GM20000 (cell line): ENCODE measurements around the gene TMCC2.

Experiments
- DNase-seq: peaks from one replicate; pipeline ENCODE4 v3.0.0; 2012; ENCODE audit warnings: low spot score
- TF ChIP-seq, protein P1 (sequence below): IDR thresholded peaks from 2 replicates; pipeline ENCODE4 v1.5.1; 2012; ENCODE audit warnings: mild to moderate bottlenecking, control low read depth; ENCODE audit errors: extremely low read depth, missing control alignments

TMCC2 gene

DNA sequence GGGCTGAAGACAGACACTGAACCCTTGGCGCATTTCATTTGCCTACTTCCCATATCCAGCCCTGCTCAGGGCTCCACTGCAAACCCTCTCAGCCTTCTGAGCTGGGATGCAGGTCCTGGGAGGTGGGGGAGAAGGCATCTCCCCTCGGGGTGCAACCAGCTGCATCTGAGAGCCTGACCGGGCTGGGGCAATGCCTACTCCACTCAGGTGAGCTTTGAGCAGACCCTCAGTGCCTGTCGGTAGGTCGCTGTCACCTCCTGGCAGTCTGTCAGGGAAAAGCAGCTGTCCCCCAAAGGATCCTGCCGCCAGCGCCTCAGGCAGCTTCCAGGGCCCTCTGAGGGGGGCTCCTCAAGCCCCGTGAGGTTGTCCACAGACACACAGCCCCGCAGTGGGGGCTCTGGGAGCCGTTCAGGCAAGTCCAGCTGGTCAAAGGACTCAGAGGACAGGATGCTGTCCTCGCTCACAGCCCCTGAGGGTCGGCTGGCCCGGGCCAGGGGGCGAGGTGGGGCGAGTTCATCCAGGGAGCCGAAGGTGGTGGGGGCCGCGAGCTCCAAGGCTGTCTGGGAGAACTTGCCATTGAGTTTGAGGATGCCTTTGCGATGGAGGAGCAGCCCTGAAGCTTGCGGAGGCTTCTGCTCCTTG, 75.6 kb downstream of the TMCC2 start:
- TF ChIP-seq, protein P1, sequence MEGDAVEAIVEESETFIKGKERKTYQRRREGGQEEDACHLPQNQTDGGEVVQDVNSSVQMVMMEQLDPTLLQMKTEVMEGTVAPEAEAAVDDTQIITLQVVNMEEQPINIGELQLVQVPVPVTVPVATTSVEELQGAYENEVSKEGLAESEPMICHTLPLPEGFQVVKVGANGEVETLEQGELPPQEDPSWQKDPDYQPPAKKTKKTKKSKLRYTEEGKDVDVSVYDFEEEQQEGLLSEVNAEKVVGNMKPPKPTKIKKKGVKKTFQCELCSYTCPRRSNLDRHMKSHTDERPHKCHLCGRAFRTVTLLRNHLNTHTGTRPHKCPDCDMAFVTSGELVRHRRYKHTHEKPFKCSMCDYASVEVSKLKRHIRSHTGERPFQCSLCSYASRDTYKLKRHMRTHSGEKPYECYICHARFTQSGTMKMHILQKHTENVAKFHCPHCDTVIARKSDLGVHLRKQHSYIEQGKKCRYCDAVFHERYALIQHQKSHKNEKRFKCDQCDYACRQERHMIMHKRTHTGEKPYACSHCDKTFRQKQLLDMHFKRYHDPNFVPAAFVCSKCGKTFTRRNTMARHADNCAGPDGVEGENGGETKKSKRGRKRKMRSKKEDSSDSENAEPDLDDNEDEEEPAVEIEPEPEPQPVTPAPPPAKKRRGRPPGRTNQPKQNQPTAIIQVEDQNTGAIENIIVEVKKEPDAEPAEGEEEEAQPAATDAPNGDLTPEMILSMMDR = no peak
- DNase-seq = no peak

DNA sequence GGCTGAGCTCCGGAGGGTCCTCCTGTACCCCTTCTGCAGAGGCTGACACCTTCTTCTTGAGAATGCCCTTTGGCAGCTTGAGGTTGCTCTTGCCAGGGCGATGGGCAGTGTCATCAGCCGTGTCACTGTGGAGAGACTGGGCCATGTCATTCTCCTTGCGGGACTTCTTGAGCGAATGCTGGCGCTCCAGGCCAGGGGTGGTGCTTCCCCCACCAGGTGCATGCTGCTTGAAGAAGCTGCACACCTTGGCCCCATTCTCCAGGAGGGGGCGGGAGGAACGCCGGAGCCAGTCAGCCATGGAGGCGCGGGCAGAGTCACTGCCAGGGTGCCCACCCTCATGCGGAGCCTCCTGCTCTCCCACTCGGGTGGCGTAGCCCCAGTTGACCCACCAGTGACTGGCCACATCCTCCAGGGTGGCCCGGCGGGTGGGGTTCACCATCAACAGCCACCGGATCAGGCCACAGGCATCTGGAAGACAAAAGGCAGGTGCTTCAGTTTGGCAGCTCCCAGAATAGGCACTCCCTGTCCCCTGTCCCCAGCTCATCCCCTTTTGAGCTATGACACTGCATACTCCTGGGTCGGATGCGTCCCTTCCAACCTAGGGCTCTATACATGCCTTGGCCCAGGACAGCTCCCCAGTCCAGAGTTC, 76.4 kb downstream of the TMCC2 start:
- TF ChIP-seq, protein P1 = no peak
- DNase-seq = no peak

DNA sequence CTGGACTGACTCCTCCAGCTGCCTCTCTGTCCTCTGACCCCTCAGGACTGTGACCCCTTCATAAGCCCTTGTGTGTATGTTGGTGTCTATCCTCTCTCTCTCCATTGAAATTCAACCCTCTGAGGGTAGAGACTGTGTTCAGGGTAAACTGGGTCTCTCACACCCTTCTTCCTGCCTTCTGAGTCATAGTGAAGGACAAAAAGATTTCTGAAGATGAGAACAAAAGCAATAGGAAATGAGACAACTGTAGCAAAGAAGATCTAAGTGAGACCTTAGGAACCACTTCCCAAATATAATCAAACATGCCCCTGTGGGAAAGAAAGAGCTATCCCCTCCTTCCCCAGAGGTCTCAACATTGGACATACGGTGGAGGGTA, 76.9 kb downstream of the TMCC2 start:
- TF ChIP-seq, protein P1 = no peak
- no peak for DNase-seq

DNA sequence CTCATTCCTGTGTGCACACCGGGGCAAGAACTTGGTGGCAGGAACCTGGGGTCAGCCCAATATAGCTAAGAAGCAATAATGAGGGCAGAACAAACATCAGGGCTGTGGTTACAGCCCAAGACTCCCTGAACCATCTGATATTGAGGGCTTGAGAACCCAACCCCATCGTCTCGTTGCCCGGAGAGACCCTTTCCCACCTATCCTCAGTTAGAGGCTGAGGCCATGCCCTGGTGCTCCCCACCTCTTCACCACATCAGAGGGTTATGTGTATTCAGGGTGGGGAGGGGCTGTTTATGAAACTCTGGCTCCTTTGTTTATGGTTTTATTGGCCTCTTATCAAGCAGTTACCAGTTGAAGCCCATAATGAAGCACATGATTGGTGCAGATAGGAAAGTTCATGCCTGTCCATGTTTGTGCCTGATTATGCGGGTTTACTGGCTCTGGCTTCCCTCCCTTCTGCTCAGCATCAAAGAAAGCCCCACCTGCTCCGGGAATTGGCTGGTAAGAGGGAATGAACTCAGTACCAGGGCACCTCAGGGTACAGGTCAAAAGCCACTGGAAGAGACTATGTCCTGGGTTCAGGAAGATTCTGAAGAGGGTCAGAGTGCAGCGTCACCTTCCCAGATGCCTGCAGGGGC, 79.3 kb downstream of the TMCC2 start:
- DNase-seq = no peak
- TF ChIP-seq, protein P1 = no peak

DNA sequence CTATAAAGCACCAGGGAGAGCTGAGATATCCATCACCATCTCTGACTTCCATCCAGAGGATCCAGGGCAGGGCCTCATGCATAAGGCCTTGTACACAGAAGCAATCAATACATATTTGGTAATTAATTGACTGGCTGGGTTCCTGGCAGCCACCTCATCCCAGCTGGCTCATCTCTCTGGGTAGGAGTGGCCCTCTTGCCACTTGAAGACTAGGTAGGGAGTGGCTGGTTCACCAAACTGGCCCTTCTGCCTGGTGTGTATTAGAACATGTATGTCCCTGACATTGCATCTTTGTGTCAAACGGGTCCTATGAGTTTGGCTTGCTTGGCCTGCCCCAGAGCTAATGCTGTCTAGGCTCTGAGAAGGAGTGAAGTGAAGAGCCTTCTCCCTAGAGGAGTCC, 82.0 kb downstream of the TMCC2 start:
- TF ChIP-seq, protein P1 = no peak
- DNase-seq = no peak

DNA sequence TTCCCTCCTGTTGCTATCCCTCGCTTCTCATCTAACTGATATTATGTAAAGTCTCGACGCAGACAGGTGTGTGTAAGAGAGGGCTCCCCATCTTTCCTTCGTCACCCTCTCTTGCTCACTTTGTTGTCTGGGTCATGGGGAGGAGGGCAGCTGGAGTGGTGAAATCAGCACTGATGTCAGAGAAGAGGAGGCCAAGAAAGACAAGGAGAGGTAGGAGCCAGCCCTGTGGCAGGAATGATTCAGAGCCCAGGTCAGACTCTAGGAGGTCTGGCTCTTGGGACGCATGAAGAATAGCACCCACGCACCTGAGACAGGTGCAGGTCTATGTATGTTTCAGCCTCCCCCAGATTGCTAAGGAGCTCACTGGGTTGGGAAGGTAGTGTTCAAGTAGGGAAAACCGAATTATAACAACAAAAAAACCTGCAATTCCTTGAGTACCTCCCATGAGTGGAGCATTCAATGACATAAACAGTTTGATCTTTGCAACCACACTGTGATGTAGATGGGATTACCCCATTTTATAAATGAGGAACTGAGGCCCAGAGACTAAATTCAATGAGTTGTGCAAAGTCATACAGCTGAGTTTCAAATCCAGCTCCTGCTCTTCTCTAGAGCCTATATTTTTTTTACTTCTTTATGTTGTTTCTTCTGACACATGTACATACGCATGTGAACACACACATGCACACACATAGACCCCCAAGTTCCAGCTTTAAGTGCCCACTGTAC, 83.4 kb downstream of the TMCC2 start:
- TF ChIP-seq, protein P1 = no peak
- DNase-seq = peak; percentile 59
